Measurements from ENCODE around the gene KRTAP10-6.

GRCh38 chr21:44564886-44565598 is 27.3 kb downstream of the KRTAP10-6 start:
- TF ChIP-seq POLR2A (IDR thresholded peaks at IDR 0.05; ENCODE audit: low read depth, low read length) = no peak
- TF ChIP-seq POLR2AphosphoS5 (IDR thresholded peaks at IDR 0.05; ENCODE audit: low read depth, low read length) = no peak
- no peak for TF ChIP-seq TAF1 (IDR thresholded peaks at IDR 0.05; ENCODE audit: low read depth, low read length)
- TF ChIP-seq POU2F2 (IDR thresholded peaks at IDR 0.05; ENCODE audit: low read depth, low read length) = no peak
- TF ChIP-seq PAX5 (IDR thresholded peaks at IDR 0.05; ENCODE audit: insufficient read depth, low read length, severe bottlenecking) = no peak
- no peak for TF ChIP-seq SPI1 (IDR thresholded peaks at IDR 0.05; ENCODE audit: low read depth, low read length)
